ENCODE measurements around the gene RAB5B.

- TF ChIP-seq CTCF (IDR thresholded peaks at IDR 0.05), result no peak
- no peak for TF ChIP-seq POLR2A (IDR thresholded peaks at IDR 0.05; ENCODE audit: low read depth)
- TF ChIP-seq EP300 (IDR thresholded peaks at IDR 0.05), result no peak
Measured at GRCh38 chr12:55931780-55932550, 41.9 kb upstream of the RAB5B start.

All from esophagus muscularis mucosa (tissue), 4 donors.